ENCODE results near the gene POMC.
"Not testable (repeated sequence)": the region's sequence is repeated elsewhere in the genome, so short reads cannot be mapped to it uniquely, and the experiment has no call there.

POMC gene

GRCh38 chr2:25131253-25131566 is 37.2 kb downstream of the POMC start:
- DNase-seq, result no peak

- DNase-seq, result no peak
Measured at GRCh38 chr2:25129901-25130520, 38.4 kb downstream of the POMC start.

- DNase-seq, result no peak
Measured at GRCh38 chr2:25127646-25128045, 40.7 kb downstream of the POMC start.

GRCh38 chr2:25127071-25127470 is 41.3 kb downstream of the POMC start:
- not testable (repeated sequence) for DNase-seq

- DNase-seq, result no peak
Measured at GRCh38 chr2:25125976-25126375, 42.4 kb downstream of the POMC start.

- no peak for DNase-seq
Measured at GRCh38 chr2:25125189-25125588, 43.2 kb downstream of the POMC start.

GRCh38 chr2:25123682-25124081 is 44.7 kb downstream of the POMC start:
- DNase-seq, result no peak

GRCh38 chr2:25122367-25122766 is 46.0 kb downstream of the POMC start:
- no peak for DNase-seq

GRCh38 chr2:25119263-25119662 is 49.1 kb downstream of the POMC start:
- DNase-seq, result no peak

- DNase-seq, result no peak
Measured at GRCh38 chr2:25116956-25117355, 51.4 kb downstream of the POMC start.

GRCh38 chr2:25115902-25116301 is 52.5 kb downstream of the POMC start:
- DNase-seq, result no peak

GRCh38 chr2:25115249-25115883 is 53.0 kb downstream of the POMC start:
- DNase-seq, result no peak

- no peak for DNase-seq
Measured at GRCh38 chr2:25112113-25112512, 56.3 kb downstream of the POMC start.
